Ureter (tissue), 1 donor: ENCODE results near the gene APLN. TPM values are rescaled to one million over a fixed set of nuclear protein-coding genes. Genes with fewer than 3 reads are reported as not detected.

Experiments
- DNase-seq: peaks from one replicate; pipeline ENCODE4 v3.0.0-alpha.2; 2020; ENCODE audit warnings: low spot score
- total RNA-seq: library from RNA; stranded (reverse); gene quantifications from one replicate; pipeline ENCODE4 v1.2.4, GENCODE V29; 2023
- donor health status: DM: yes; HTN: yes; CAD: no.

The APLN gene
- total RNA-seq, 1 donor from 2014 or later, result 0.52 TPM

DNA sequence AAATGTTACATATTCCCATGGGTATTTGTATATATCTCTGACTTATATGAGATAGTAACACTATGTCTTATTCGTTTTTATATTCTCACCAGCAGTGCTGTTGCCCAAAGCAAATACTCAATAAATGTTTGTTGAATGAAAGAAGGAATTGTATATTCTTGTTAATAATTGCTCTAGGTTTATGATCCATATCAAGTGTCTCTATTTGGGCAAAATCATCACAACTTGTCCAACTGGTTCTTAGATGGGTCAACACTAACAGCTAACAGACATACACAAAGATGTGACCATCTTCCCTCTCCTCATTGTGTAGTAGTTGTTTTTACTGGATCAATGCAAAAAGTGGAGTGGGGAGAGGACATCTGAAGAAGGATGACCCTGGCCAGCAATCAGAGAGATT lies 6.6 kb upstream of the APLN start:
- no peak for DNase-seq

DNA sequence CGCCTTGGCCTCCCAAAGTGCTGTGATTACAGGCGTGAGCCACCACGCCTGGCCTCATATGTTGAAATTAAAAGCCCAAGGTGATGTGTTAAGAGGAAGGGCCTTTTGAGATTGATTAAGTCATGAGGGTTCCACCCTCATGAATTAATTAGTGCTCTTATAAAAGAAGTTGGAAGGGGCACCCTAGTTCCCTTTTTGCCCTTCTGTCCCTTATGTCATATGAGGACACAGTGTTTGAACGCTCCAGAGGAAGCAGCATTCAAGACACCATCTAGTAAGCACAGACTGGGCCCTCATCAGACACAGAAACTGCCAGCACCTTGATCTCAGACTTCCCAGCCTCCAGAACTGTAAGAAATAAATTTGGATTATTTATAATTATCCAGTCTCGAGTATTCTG lies 5.1 kb upstream of the APLN start:
- no peak for DNase-seq

DNA sequence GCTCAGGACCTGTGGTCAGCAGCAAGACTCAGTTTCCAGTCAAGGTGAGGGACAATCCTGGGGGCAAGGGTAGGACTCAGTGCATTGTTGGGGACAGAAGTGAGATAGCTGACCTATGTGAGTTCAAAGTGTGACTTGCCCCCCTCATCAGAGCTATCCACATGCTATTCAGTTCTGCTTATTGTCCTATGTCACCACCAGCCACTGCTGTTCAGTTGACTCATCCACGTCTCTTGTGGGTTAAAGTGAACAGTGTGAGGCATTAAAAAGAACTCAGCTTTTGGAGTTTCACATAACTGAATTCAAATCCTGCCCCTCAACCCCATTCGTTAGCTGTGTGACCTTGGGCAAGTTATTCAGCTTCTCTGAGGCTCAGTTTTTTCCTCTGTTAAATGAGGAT lies 4.4 kb upstream of the APLN start:
- no peak for DNase-seq

- no peak for DNase-seq
Measured at GRCh38 chrX:129658429-129658828, 3.7 kb upstream of the APLN start.

GRCh38 chrX:129655547-129656249 lies 942 bp upstream of the APLN start:
- DNase-seq, result no peak

DNA sequence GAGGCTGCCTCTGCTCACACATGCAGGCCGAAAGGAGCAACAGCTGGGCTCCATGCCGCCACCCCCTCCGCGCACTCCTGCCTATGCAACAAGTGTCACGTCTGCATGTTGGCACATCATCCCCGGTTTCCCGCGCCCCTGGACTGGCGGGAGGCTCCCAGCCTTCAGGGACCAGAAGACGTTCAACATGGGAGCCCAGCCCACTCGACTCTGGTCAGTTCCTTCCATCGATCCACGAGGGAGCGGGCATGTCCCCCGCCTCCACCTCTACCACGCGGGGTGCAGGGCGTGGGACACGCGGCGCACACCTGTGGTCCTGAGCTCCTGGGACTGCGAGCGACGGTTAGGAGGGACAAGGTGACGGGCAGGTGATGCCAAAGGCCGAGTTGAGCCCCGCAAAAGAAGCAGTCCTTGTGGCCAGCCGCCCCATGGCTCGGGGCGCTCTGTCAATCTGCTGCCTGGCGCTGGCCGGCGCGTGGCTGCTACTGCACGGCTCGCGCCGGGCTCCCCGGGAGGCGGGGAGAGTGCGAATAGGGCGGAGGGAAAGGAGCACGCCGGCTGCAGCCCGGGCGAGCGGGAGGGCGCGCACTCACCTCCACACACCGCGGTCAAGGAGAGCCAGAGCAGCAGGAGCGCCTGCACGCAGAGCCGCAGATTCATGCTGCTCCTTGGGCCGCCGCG lies 645 bp downstream of the APLN start:
- DNase-seq, result no peak

DNA sequence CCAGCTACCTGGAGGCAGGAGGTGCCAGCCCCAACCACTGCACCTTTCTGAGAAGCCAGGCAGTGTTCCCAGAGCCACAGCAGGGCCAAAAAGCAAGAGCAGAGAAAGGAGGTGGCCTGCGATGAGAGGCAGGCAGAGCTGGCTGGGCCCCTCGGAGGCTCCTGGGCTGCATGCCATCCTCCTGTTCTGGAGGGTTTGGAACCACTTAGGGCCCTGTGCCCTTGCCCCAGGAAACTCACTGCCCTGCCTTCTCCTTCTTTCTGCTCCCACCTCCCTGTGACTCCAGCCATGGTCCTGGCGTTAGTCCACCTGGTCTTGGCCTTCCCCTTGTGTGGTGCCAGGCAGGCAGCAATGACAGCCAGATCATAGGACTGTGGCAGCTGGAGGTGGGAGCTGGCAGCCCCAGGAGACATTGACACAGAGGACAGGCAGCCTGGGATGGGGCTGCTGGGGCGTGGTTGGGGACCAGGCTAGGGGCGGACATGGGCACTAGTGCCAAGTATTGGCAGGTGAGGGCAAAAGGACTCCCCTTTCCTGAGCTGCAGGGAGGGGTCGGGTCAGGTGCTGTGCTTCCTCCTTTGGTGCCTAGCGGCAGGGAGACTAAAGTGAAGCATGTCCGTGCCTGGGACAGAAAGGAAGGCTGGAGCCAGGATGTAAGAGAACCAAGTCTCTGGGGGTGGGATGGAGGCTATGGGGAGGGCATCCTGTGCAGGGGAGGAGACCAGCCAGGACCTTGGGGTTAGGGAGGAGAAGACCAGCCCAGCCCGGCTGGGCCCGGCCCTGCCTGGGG lies 1.4 kb downstream of the APLN start:
- DNase-seq, result no peak

DNA sequence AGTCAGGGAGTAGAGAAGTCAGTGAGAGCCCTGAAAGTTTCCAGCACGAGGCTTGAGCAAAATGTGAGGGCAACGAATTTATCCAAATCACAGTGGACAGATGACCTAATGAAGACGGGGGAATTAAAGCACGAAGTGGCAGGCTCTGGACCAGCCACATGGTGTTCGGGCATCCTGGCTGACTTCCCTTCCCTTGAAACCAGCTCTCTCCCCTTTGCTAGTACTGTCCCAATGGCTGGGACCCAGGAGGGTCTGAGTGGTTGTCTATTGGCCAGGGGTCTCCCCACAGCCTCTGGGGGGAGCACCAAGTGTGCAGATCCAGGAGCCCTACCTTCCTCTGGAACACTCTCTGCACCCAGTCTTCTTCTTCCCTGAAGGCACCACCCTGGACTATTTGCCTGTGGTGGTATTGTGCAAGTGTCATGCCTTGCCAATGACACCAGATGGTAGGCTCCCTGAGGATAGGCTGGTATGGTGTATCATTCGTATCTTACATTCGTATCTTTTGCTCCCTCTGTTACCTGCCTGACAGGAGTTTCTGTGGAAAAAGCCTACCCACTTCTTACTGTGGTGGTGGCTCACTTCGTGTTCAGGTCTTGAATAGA lies 2.1 kb downstream of the APLN start:
- no peak for DNase-seq

DNA sequence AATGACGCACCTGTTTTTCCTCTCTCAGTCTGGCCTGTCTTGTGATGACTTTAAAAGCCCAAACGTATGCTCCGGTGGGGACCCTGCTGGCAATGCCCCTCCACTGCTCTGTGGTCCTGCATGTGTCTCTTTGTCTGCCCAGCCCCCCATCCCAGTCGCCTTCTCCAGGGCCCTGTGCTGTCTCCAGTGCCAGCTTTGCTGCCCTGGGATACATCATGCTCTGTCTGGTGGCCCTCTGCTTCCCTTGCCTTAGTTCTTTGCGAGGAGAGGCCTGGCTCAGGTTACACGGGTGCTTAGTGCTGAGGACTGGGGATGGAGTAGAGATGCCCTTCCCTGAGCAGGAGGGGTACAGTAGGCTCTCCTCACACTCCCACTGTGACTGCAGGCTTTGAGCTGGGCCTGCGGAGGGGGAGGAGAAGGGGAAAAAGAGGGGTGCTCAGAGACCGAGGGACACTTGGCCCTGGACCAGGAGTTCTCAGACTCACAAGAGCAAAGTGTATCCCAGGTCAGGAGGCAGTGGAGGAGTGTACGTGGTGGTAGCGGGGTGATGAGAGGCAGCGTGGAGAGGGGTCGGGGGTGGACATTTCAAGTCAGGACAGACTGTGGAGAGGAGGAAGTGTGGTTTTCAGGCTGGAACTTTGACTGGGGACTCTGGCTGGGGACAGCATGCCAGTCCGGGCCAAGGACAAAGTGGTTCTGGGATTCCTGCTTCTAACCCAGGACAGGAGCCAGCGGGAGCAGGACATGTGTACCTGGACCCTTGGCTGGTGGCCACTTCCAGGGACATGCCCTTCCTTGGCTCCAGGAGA lies 2.8 kb downstream of the APLN start:
- no peak for DNase-seq

DNA sequence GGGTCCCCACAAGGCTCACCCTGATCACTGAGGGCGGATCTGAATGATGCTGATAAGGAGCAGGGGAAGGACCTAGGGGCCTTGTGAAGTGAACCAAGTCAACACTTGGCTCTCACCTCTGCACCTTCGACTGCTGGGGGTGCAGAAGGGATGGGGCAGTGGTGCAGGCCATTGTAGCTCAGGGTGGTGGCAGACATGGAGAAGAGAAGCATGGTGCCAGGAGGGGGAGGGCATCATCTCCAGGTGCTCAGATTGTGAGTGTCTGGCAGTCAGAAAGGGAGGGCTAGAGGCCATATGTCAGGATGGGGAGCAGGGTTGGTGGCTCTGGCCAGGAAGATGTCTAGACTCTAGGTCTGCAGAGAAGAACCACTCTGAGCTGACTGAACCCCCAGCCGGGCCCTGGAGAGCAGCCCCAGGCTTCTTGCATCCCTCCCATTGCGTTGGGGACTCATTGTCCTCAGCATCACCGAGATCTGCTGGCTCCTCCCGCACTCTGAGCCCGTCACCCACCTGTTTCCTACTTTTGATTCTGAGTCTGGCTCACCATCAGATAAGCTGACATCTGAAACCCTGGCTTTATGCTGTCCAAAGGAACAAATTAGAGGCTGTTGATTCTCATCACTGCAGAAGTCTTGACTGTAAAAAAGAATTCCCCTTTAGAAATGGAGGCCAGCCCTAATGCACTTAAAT lies 3.8 kb downstream of the APLN start:
- DNase-seq, result no peak

GRCh38 chrX:129650183-129650689 lies 4.5 kb downstream of the APLN start:
- no peak for DNase-seq

DNA sequence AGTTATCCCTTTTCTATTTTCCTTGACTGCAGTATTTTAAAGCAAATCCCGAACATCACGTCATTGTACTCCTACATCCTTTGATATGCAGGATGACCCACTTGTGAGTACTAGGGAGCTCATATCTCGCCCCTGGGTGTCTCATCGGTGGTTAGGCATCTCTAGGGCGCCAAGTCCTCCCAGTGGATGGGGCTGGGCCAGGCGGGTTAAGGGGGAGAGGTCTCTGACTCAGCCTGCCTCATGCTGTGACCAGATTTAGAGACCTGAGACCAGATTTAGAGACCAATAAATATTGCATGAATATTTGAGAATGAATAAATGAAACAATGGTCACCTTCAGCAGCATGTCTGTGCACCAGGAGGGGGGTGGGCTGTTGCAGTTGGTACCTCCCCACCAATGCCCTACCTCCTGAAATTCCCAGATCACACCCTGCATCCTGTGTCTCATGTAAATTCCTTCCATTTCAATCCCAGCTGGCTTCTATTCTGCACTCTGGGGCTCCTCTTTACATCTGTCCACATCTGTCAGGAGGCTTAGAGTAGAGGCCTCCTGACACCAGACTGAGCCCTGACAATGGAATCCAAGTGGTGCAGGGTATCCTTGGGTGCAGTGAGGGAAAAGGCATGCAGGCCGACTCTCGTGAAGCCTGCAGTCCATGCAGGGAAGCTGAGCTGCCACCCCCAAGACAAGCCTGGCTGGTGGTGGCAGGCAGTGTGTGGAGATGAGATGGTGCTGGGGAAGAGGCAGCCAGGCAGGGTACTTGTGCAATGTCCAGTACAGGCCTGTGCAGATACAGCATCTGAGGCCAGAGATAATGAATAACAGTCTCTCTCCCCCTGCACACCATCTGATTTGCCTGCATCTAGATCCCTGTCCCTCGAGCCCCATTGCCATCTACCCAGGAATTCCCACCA lies 5.2 kb downstream of the APLN start:
- DNase-seq, result no peak

DNA sequence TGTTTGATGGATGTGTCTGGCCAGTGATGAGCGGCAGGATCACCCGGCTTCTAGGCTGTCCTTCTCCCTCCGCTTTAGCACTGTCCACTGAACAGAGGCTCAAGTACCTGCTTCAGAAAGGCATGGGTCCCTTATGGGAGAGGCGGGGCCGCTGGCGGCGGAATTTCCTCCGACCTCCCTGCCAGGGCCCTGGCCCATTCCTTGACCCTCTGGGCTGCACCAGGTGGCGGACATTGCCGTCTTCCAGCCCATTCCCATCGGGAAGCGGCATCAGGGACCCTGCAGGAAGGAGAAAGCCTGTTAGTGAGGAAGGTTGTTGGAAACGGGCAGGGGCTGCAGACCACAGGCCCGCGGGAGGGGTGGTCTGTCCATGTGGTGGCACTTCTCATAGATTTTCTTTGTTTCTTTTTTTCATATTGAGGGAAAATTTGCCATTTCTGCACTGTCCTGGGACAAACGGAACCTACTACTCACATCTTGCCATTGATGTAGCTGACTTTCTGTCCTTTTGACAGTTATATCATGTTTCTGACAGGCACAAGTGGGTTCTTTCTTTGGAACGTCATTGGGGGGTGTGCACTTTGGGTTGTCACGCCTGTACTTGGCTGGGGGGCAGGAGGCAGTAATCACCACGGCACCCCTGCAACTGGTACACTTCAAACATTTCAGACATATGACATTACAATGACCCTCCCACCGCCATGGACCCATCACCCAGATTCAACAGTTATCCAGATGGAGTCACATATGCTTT lies 6.1 kb downstream of the APLN start:
- no peak for DNase-seq

DNA sequence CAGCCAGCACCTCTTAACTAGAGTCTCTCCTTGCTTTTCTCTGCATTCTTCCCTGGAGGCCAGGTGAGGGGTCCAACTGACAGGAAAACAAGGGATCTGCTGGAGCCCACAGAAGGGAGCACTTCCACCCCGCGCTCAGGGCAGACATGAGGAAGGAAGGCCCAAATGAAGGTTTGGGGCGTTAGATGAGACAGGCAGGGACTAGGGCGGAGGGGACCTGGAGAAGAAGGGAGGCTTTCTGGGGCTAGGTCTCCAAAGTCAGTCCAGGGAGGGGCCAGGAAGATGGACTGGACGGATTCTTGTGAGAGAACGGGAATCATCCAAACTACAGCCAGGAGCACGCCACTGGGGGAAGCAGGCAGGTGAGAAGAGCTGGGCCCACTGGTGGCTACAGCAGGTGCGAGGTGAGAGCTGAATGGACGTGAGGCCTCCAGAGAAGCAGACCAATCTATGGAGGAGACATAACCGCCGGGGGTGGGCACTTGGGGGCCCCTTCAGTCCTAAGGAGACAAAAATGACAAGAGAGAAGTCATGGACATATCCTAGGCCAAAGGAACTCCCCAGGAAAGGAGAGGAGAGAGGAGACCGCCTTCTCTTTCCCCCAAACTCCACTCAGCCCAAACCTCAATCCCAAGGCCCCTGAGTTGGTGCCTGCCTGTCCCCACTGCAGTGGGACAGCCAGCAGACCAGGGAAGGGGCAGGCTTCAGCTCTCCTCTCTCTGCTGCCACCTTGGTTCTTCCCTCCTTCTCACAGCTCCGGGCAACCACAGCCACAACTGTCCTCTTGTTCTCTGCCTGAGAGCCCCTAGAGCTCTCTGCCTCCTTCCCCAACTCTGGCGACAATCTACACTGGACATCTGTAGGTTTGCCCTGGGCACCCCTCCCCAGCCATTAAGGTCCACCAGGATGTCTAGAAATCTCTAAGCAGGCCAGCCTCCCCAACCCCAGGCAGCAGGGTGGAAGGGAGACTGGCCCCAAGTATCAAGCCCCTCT lies 7.0 kb downstream of the APLN start:
- DNase-seq, result no peak

GRCh38 chrX:129646566-129647417 lies 8.0 kb downstream of the APLN start:
- DNase-seq, result no peak

DNA sequence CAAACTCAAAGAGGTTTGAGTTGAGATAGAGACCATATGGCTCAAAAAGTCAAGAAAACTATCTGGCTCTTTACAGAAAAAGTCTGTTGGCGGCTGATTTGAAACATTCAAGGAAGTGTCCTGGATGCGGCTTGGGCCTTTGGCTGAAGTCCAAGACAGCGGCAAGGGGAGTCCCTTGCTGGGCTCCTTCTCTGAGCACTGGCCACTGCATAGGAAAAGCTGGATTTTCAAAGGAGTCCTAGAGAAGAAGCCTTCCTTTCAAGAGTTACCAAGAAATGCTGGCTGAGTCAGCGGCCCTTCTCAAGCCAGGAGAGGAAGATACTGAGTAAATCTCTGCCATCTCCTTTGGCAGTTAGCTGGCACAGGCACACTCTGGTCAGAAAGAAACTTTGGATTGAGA lies 12.1 kb downstream of the APLN start:
- DNase-seq, result no peak

DNA sequence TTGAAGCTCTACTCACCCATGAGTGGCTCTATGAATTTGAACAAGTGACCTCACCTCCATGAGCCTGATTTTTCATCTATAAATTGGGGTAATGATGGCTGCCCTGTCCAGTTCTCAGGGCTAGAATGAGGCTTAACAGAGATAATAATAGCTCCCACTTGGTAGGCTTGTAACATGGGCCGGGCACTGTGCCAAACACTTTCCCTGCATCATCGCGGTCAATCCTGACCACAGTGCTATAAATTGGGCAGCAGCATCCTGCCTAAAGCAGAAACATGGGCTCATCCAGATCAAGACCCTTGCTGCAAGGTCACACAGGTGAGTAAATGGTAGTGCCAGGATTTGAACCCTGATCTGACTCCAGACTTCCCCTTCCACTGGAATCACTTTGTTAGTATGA lies 12.8 kb downstream of the APLN start:
- no peak for DNase-seq
